HepG2 (cell line): Measurements from ENCODE around the gene LZTS2.

Experiments used
- CTCF ChIP-seq: sonication (generic); formaldehyde crosslinking; IDR thresholded peaks from 2 replicates; pipeline ENCODE4 v1.5.0; 2020; ENCODE audit warnings: mild to moderate bottlenecking, missing genetic modification reagents, moderate library complexity
- KDM1A ChIP-seq: IDR thresholded peaks from 2 replicates; pipeline ENCODE4 v1.6.1; 2016; ENCODE audit warnings: missing compliant biosample characterization

GRCh38 chr10:100986952-100987684 is 12.5 kb upstream of the LZTS2 start, which contains the start of the genes MRPL43 and TWNK:
- TF ChIP-seq CTCF (CRISPR knock-in tag) (peak; percentile 15; the same call in 1 of the 2 replicates), KDM1A (CRISPR knock-in tag) (no peak)
